Left lung (tissue), 10 donors: ENCODE results near the gene MYO1A. TPM values are rescaled to one million over a fixed set of nuclear protein-coding genes. Genes with fewer than 3 reads are reported as not detected.

Experiments used
- ATAC-seq: fragments of 200-7000 bp; cut with Tn5 transposase; one replicate; pipeline ENCODE4 v1.9.1; 2020; ENCODE audit warnings: moderate library complexity
- DNase-seq, 4 donors: peaks; one replicate each; pipeline ENCODE4 v3.0.0-alpha.2; 2013 to 2020
- H3K27ac ChIP-seq, 2 donors: fragments of 200-600 bp; sonication (generic) in 1 of 2; one replicate each; pipeline versions ENCODE4 v1.5.0 to v1.8.0; 2020 to 2021
- H3K27me3 ChIP-seq, 2 donors: fragments of 200-600 bp; sonication (generic) in 1 of 2; one replicate each; pipeline versions ENCODE4 v1.5.0 to v1.8.0; 2020 to 2021
- H3K36me3 ChIP-seq, 2 donors: fragments of 200-600 bp; sonication (generic) in 1 of 2; one replicate each; pipeline versions ENCODE4 v1.5.0 to v1.8.0; 2020 to 2021
- H3K4me1 ChIP-seq, 2 donors: fragments of 200-600 bp; one replicate each; pipeline ENCODE4 v1.8.0; 2021
- H3K4me3 ChIP-seq, 2 donors: fragments of 200-600 bp; sonication (generic) in 1 of 2; one replicate each; pipeline versions ENCODE4 v1.5.0 to v1.8.0; 2020 to 2021; ENCODE audit warnings: mild to moderate bottlenecking in 1 of 2
- H3K9me3 ChIP-seq, 2 donors: fragments of 200-600 bp; sonication (generic) in 1 of 2; one replicate each; pipeline versions ENCODE4 v1.5.0 to v1.8.0; 2020 to 2021
- intact Hi-C, 2 donors: fragments of 100-400 bp; cut with DNase I; formaldehyde crosslinking; loops; one replicate each; pipeline versions ENCODE4 v1.11.2 to v1.14.2; 2022
- polyA plus RNA-seq, 6 donors: library from polyadenylated mRNA; unstranded; fragments of 120-200 nt; gene quantifications; one replicate each; pipeline ENCODE4 v1.2.1, GENCODE V29; 2013; ENCODE audit not compliant: insufficient read length in 6 of 6
- total RNA-seq, 2 donors: library from RNA; stranded (reverse); fragmentation: NEBNext Ultra II Directional; extraction: Animal tissue kit (Norgen Biotek cat#: 25700); gene quantifications; one replicate each; pipeline ENCODE4 v1.2.1, GENCODE V29; 2021
- TF ChIP-seq, protein P1 (sequence below), 2 donors: fragments of 200-600 bp; sonication (generic) in 1 of 2; IDR thresholded peaks; one replicate each; pipeline versions ENCODE4 v1.5.0 to v1.8.0; 2021; ENCODE audit warnings: antibody characterized with exemption in 2 of 2
- donor health status: DM: no; HTN: yes; CAD: no.
- donor health status: DM: no; HTN: no; CAD: no.

MYO1A gene
- total and polyA plus RNA-seq, 8 donors, result 0.07 to 0.29 (median 0.19) TPM; not detected in 2

DNA sequence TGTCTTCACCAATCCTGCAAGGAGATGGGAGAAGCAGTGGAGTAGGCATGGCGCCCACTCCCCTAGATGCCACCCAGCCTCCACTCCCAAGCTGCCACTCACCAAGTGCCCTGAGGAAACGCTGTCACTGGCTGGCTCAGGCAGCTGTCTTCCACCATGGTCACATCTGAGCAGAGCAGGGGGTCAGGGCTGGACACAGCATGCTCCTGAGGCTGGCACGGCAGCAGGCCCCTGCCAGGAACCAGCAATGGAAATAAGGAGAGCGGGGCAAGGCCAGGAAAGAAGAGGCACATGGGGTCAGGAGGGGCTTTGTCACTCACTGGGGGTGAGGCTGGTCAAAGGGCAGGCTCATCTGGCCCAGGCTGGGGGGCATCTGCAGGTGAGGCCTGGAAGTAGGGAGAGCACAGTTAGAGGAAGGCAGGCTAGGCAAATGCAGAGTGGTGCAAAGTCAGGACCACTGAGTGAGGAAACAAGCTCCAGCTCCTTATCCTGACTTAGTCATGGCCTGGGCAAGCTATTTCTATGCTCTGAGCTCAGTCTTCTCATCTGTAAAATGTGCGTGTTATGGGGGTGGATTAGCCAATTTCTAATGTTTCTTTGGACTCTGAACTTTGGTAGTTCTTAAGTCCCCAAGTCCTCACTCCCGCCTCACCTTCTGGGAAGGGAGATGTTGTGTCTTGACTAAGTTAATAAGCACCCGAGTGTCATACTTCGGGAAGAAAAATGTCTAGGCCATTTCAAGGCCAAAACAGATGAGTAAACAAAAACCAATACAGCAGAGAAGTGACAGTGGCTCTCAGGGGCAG, 47.0 kb upstream of the MYO1A start:
- no peak for DNase-seq
- TF ChIP-seq, protein P1, sequence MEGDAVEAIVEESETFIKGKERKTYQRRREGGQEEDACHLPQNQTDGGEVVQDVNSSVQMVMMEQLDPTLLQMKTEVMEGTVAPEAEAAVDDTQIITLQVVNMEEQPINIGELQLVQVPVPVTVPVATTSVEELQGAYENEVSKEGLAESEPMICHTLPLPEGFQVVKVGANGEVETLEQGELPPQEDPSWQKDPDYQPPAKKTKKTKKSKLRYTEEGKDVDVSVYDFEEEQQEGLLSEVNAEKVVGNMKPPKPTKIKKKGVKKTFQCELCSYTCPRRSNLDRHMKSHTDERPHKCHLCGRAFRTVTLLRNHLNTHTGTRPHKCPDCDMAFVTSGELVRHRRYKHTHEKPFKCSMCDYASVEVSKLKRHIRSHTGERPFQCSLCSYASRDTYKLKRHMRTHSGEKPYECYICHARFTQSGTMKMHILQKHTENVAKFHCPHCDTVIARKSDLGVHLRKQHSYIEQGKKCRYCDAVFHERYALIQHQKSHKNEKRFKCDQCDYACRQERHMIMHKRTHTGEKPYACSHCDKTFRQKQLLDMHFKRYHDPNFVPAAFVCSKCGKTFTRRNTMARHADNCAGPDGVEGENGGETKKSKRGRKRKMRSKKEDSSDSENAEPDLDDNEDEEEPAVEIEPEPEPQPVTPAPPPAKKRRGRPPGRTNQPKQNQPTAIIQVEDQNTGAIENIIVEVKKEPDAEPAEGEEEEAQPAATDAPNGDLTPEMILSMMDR (IDR thresholded peaks at IDR 0.05), result no peak
- no peaks in the 10 kb centered on the region for H3K9me3 ChIP-seq
- H3K27ac ChIP-seq, result peak overlapping the region in 1 of 2 donors; percentile 26
- H3K36me3 ChIP-seq, result peaks cover 0 to 94% of the 10 kb centered on the region in 2 donors
- H3K27me3 ChIP-seq, result no peaks in the 10 kb centered on the region
- intact Hi-C loops, result no loop called here
- H3K4me1 ChIP-seq, result peaks cover 12 to 48% of the 10 kb centered on the region in 2 donors
- no peak for ATAC-seq
- no peak overlapping the region for H3K4me3 ChIP-seq

DNA sequence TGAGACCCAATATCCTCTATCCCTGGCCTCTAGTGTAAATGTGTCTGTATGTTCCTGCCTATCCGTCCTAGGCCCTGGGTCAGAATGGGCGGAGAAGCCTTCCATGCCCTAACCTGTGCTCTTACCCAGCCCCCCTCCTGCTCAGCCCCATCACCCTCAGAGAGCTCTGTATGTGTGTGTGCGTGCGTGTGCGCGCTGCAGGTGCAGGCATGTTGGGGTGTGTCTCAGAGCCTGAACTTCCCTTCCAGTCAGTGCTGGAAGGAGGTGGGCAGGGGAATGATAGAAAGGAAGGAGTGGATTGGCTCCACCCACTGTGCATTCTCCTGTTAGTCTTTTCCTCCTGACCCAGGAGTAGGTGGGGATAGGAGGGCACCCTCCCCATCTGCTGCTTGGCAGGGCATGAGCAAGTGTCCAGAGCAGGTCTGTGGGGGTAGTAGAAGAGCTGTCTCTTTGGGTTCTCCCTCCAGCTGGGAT, 46.2 kb upstream of the MYO1A start:
- intact Hi-C loops, result no loop called here
- TF ChIP-seq, protein P1 (IDR thresholded peaks at IDR 0.05), result no peak
- H3K9me3 ChIP-seq, result no peaks in the 10 kb centered on the region
- peak in 1 of 4 donors; percentile 34 for DNase-seq
- H3K4me1 ChIP-seq, result peaks cover 19 to 56% of the 10 kb centered on the region in 2 donors
- peaks cover 0 to 94% of the 10 kb centered on the region in 2 donors for H3K36me3 ChIP-seq
- no peak overlapping the region for H3K27ac ChIP-seq
- peak; percentile 13 for ATAC-seq
- H3K27me3 ChIP-seq, result no peaks in the 10 kb centered on the region
- H3K4me3 ChIP-seq, result no peak overlapping the region

DNA sequence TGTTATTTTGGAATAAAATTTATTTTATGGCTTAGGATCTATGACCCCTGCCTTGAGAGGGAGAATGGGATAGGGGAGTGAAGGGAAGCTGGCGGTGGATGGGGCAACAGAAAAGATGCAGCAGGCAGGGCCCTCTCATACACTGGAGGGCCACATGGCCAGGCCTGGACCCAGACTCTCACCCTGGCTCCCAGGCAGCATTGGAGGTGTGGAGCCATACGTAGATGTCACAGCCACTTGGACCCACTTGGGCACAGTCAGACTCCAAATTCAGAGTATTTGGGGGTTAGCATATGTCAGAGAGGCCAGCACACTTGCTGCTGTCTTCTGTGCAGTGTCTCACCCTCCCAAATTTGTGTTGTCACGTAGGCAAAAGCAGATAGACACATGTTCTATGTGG, 45.5 kb upstream of the MYO1A start:
- peak overlapping the region in 1 of 2 donors; percentile 58 for H3K27ac ChIP-seq
- H3K4me1 ChIP-seq, result peaks cover 26 to 63% of the 10 kb centered on the region in 2 donors
- H3K9me3 ChIP-seq, result no peaks in the 10 kb centered on the region
- intact Hi-C loops, result no loop called here
- TF ChIP-seq, protein P1 (IDR thresholded peaks at IDR 0.05), result no peak
- no peak overlapping the region for H3K4me3 ChIP-seq
- no peak for DNase-seq
- H3K27me3 ChIP-seq, result no peaks in the 10 kb centered on the region
- peaks cover 0 to 90% of the 10 kb centered on the region in 2 donors for H3K36me3 ChIP-seq
- ATAC-seq, result no peak

DNA sequence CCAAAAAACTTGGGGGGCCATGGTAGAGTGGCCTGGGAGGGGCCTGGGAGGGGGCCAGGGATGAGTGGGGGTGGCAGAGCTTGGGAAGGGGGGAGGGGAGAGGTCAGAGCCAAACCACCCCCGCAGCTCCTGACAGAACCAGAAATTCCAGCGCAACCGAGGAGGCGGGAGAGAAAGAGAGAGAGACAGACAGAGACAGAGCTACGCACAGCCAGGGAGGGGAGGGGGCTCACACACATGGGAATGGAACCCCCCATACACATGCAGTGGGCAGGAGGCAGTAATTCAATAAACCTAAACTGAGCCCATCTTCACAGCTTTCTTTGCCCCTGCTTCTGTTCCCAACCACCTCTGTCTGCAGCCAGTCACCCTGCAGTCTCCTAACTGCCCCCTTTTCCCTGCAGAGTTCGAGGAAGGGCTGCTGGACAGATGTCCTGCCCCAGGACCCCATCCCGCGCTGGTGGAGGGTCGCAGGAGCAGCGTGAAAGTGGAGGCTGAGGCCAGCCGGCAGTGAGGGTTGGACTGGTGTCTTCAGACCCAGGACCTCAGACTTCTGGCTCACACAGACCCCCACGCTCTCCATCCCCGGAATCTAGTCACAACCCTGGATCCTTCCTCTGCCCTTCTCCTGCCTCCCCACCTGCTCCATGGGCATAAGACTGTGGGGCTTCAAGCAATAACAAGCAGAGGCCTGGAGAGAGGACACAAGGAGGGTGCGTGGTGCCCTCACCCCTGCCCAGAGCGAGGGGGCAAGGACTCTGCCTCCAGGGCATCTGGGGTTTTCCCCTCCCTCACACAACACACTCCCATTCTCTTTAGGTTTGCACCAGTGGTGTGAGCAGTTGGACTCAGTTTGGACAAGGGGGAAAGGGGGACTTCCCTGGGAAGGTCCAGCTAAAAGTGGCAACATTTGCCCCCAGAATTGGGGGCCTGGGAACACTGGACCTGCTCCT, 44.6 kb upstream of the MYO1A start:
- Histone ChIP-seq H3K27ac (peak overlapping the region; percentile 58 to 69), H3K9me3 (no peaks in the 10 kb centered on the region), H3K27me3 (peaks cover 0 to 4% of the 10 kb centered on the region in 2 donors), H3K36me3 (peaks cover 0 to 80% of the 10 kb centered on the region in 2 donors), H3K4me1 (peaks cover 28 to 64% of the 10 kb centered on the region in 2 donors), H3K4me3 (no peak overlapping the region)
- no peak for ATAC-seq
- intact Hi-C loops, result no loop called here
- no peak for DNase-seq
- TF ChIP-seq, protein P1 (IDR thresholded peaks at IDR 0.05), result no peak
